Activated CD4-positive, alpha-beta memory T cell treated with anti-CD3 and anti-CD28 coated beads for 36 hours (primary cell): Measurements from ENCODE around the gene ZMAT5. TPM values are rescaled to one million over a fixed set of nuclear protein-coding genes. Genes with fewer than 3 reads are reported as not detected.

Experiments
- CTCF ChIA-PET: fragments of 350-600 bp; sonication (Branson Sonifier 250); formaldehyde crosslinking; loops from one replicate; lab custom pipeline; 2021; ENCODE audit warnings: antibody characterized with exemption, inconsistent platforms; lab: Charles Lee
- POLR2A ChIA-PET: fragments of 350-600 bp; sonication (Branson Sonifier 250); formaldehyde crosslinking; loops from one replicate; lab custom pipeline; 2021; ENCODE audit warnings: antibody characterized with exemption; lab: Charles Lee
- DNase-seq: peaks from one replicate; pipeline ENCODE4 v3.0.0-alpha.2; 2020
- H3K27ac Mint-ChIP-seq: one replicate; pipeline ENCODE4 v1.8.0; 2021; ENCODE audit warnings: mixed read lengths
- H3K27me3 Mint-ChIP-seq: one replicate; pipeline ENCODE4 v1.8.0; 2021; ENCODE audit warnings: mixed read lengths
- H3K36me3 Mint-ChIP-seq: one replicate; pipeline ENCODE4 v1.8.0; 2021; ENCODE audit warnings: mixed read lengths
- H3K4me1 Mint-ChIP-seq: one replicate; pipeline ENCODE4 v1.8.0; 2021; ENCODE audit warnings: low read depth, mixed read lengths
- H3K4me3 Mint-ChIP-seq: one replicate; pipeline ENCODE4 v1.8.0; 2021; ENCODE audit warnings: mild to moderate bottlenecking, mixed read lengths
- H3K9me3 Mint-ChIP-seq: one replicate; pipeline ENCODE4 v1.8.0; 2021; ENCODE audit warnings: mixed read lengths
- intact Hi-C: fragments of 100-400 bp; cut with micrococcal nuclease; formaldehyde crosslinking; loops from one replicate; pipeline ENCODE4 v1.15.1; 2023
- total RNA-seq, 2 experiments: library from RNA; stranded (reverse); gene quantifications; one replicate each; pipeline ENCODE4 v1.2.3, GENCODE V29; 2021

The ZMAT5 gene
- total RNA-seq, 2 experiments from 2014 or later, result 18.1 to 20.6 TPM

GRCh38 chr22:29684244-29684643, 82.6 kb downstream of the ZMAT5 start:
- peaks cover 33% of the 10 kb centered on the region for H3K36me3 Mint-ChIP-seq
- no peaks in the 10 kb centered on the region for H3K4me1 Mint-ChIP-seq
- H3K4me3 Mint-ChIP-seq, result no peak overlapping the region
- no peak overlapping the region for H3K27ac Mint-ChIP-seq
- H3K27me3 Mint-ChIP-seq, result no peaks in the 10 kb centered on the region
- intact Hi-C loops, result no loop called here
- DNase-seq, result no peak
- CTCF ChIA-PET, result interaction anchor here (1.5 kb wide), 1 partner anchor 47 kb away, joined by 3 read pairs; no protein-coding TSS in a partner anchor
- POLR2A ChIA-PET, result interaction anchor here (0.9 kb wide), 1 partner anchor 223 kb away, joined by 3 read pairs; no protein-coding TSS in a partner anchor
- no peaks in the 10 kb centered on the region for H3K9me3 Mint-ChIP-seq

- Mint-ChIP-seq H3K36me3 (peaks cover 33% of the 10 kb centered on the region), H3K27ac (no peak overlapping the region), H3K4me3 (no peak overlapping the region), H3K4me1 (no peaks in the 10 kb centered on the region), H3K9me3 (no peaks in the 10 kb centered on the region), H3K27me3 (no peaks in the 10 kb centered on the region)
- CTCF ChIA-PET, result interaction anchor here (0.7 to 1.5 kb wide), 2 partner anchors 47 to 50 kb away, joined by 3 read pairs; no protein-coding TSS in a partner anchor
- POLR2A ChIA-PET, result no interaction called here
- intact Hi-C loops, result no loop called here
- DNase-seq, result no peak
These were observed 83.3 kb downstream of the ZMAT5 start for GRCh38 chr22:29683536-29683935.

Other genes with a start within 250 kb of the ZMAT5 start
- gene THOC5, start 213.2 kb downstream of the ZMAT5 start, total RNA-seq, result 10 to 100 TPM; 52.0 to 54.6 TPM
- gene NIPSNAP1, start 185.9 kb downstream of the ZMAT5 start, total RNA-seq, result 10 to 100 TPM; 60.9 to 63.2 TPM
- 10 to 100 TPM; 40.4 to 44.2 TPM for gene NF2, start 163.4 kb downstream of the ZMAT5 start, total RNA-seq
- under 1 TPM in 1 of 2 experiments, not detected in 1; 0.07 TPM for gene CABP7, start 47.0 kb downstream of the ZMAT5 start, total RNA-seq
- 10 to 100 TPM; 81.4 to 87.4 TPM for gene UQCR10, start 362 bp upstream of the ZMAT5 start, total RNA-seq
- 10 to 100 TPM; 55.5 to 56.8 TPM for gene ASCC2, start 71.3 kb upstream of the ZMAT5 start, total RNA-seq
- gene MTMR3, start 116.2 kb upstream of the ZMAT5 start, total RNA-seq, result 10 to 100 TPM; 22.7 to 25.3 TPM